Smooth muscle cell (in vitro differentiated cells): ENCODE measurements around the gene SMO. TPM values are rescaled to one million over a fixed set of nuclear protein-coding genes. Genes with fewer than 3 reads are reported as not detected.

Source experiments
- DNase-seq: peaks from one replicate; lab custom pipeline; 2025; ENCODE audit not compliant: unreplicated experiment; lab: John Stamatoyannopoulos, UW
- H2AFZ ChIP-seq: fragments of 200-600 bp; sonication (generic); 2 replicates; pipeline ENCODE4 v1.6.0; 2016; ENCODE audit warnings: antibody characterized with exemption, low read depth, mild to moderate bottlenecking
- H3F3A ChIP-seq: fragments of 200-600 bp; sonication (generic); 2 replicates; pipeline ENCODE4 v1.6.0; 2017; ENCODE audit warnings: antibody characterized with exemption, low read depth
- H3K27ac ChIP-seq: fragments of 200-600 bp; sonication (generic); 2 replicates; pipeline ENCODE4 v1.5.1; 2016; ENCODE audit warnings: low read depth, mild to moderate bottlenecking
- H3K27me3 ChIP-seq: fragments of 200-600 bp; sonication (generic); 2 replicates; pipeline ENCODE4 v1.6.1; 2016; ENCODE audit warnings: low read depth, mild to moderate bottlenecking
- H3K36me3 ChIP-seq: fragments of 200-600 bp; sonication (generic); 2 replicates; pipeline ENCODE4 v1.5.1; 2016; ENCODE audit warnings: low read depth
- H3K4me1 ChIP-seq: fragments of 200-600 bp; sonication (generic); 2 replicates; pipeline ENCODE4 v1.5.1; 2016; ENCODE audit warnings: low read depth
- H3K4me2 ChIP-seq: fragments of 200-600 bp; sonication (generic); 2 replicates; pipeline ENCODE4 v1.6.0; 2016; ENCODE audit warnings: mild to moderate bottlenecking
- H3K4me3 ChIP-seq: fragments of 200-600 bp; sonication (generic); 2 replicates; pipeline ENCODE4 v1.5.1; 2016; ENCODE audit warnings: mild to moderate bottlenecking
- H3K79me2 ChIP-seq: fragments of 200-600 bp; sonication (generic); 2 replicates; pipeline ENCODE4 v1.6.0; 2016; ENCODE audit warnings: low read depth, mild to moderate bottlenecking
- H3K9ac ChIP-seq: fragments of 200-600 bp; sonication (generic); 2 replicates; pipeline ENCODE4 v1.6.0; 2016; ENCODE audit warnings: low read depth
- H3K9me3 ChIP-seq: fragments of 200-600 bp; sonication (generic); replicated peaks from 2 replicates; pipeline ENCODE4 v1.5.1; 2016; ENCODE audit warnings: low read depth
- H4K20me1 ChIP-seq: fragments of 200-600 bp; sonication (generic); 2 replicates; pipeline ENCODE4 v1.6.0; 2016; ENCODE audit warnings: low read depth
- CTCF ChIP-seq: fragments of 200-600 bp; sonication (generic); IDR thresholded peaks from 2 replicates; pipeline ENCODE4 v1.5.1; 2017; ENCODE audit warnings: borderline replicate concordance, mild to moderate bottlenecking, antibody characterized with exemption; ENCODE audit not compliant: insufficient read depth, poor library complexity, severe bottlenecking
- WGBS: methylation state at CpG from one replicate; pipeline ENCODE4 v1.1.7; 2016; ENCODE audit warnings: low lambda C conversion rate; 5-methylcytosine and 5-hydroxymethylcytosine counted together
- polyA plus RNA-seq: library from polyadenylated mRNA; unstranded; fragments of >200 nt; fragmentation: Nextera tagmentation; extraction: Ambion mirVana; gene quantifications from 2 replicates; pipeline ENCODE4 v1.2.1, GENCODE V29; 2016
- total RNA-seq: library from RNA; depleted of rRNA; stranded (reverse); fragments of >200 nt; gene quantifications from 2 replicates; pipeline ENCODE4 v1.2.3, GENCODE V29; 2014

Gene SMO
- total and polyA plus RNA-seq, 2 experiments from 2014 or later = 23.6 to 25.8 TPM

GRCh38 chr7:129199406-129199805 lies 11.0 kb downstream of the SMO start:
- Histone ChIP-seq H3K4me2 (no peak overlapping the region), H3K79me2 (peaks cover 33% of the 10 kb centered on the region), H3K9ac (no peak overlapping the region), H3K27me3 (no peaks in the 10 kb centered on the region), H3K4me1 (no peaks in the 10 kb centered on the region), H3F3A (no peaks in the 10 kb centered on the region), H4K20me1 (peaks cover 83% of the 10 kb centered on the region), H2AFZ (no peak overlapping the region), H3K4me3 (no peak overlapping the region), H3K36me3 (no peaks in the 10 kb centered on the region), H3K9me3 (no peaks in the 10 kb centered on the region), H3K27ac (no peak overlapping the region)
- WGBS = over 99% methylated on average over 4 of the region's 4 CpGs
- no peak for DNase-seq
- no peak for TF ChIP-seq CTCF

- H3K4me1 ChIP-seq = no peaks in the 10 kb centered on the region
- H3K9ac ChIP-seq = no peak overlapping the region
- no peak for DNase-seq
- H3K9me3 ChIP-seq = no peaks in the 10 kb centered on the region
- H3K79me2 ChIP-seq = peaks cover 16% of the 10 kb centered on the region
- H4K20me1 ChIP-seq = peaks cover 56% of the 10 kb centered on the region
- no peak overlapping the region for H2AFZ ChIP-seq
- H3F3A ChIP-seq = no peaks in the 10 kb centered on the region
- H3K27me3 ChIP-seq = no peaks in the 10 kb centered on the region
- H3K4me2 ChIP-seq = no peak overlapping the region
- no peak for TF ChIP-seq CTCF
- H3K4me3 ChIP-seq = no peak overlapping the region
- 96% methylated on average over 8 of the region's 8 CpGs for WGBS
- H3K36me3 ChIP-seq = no peaks in the 10 kb centered on the region
- H3K27ac ChIP-seq = no peak overlapping the region
Measured at GRCh38 chr7:129202058-129202777, 13.8 kb downstream of the SMO start.

- Histone ChIP-seq H4K20me1 (peaks cover 46% of the 10 kb centered on the region), H2AFZ (no peak overlapping the region), H3K36me3 (no peaks in the 10 kb centered on the region), H3K9ac (no peak overlapping the region), H3K27ac (no peak overlapping the region), H3K79me2 (peaks cover 7% of the 10 kb centered on the region), H3K4me2 (no peak overlapping the region), H3K27me3 (no peaks in the 10 kb centered on the region), H3F3A (no peaks in the 10 kb centered on the region), H3K9me3 (no peaks in the 10 kb centered on the region), H3K4me3 (no peak overlapping the region), H3K4me1 (no peaks in the 10 kb centered on the region)
- DNase-seq = no peak
- TF ChIP-seq CTCF = no peak
- WGBS = 92% methylated on average over 14 of the region's 14 CpGs
Measured at GRCh38 chr7:129203050-129203741, 14.8 kb downstream of the SMO start.
